DOHH2 (cell line): Measurements from ENCODE around the gene ELL2.
"Not testable (repeated sequence)": the region's sequence is repeated elsewhere in the genome, so short reads cannot be mapped to it uniquely, and the experiment has no call there.

Experiments
- H3F3A ChIP-seq: fragments of 200-600 bp; sonication (generic), shearing (Covaris generic); 2 replicates; pipeline ENCODE4 v1.6.0; 2016; ENCODE audit warnings: antibody characterized with exemption, mild to moderate bottlenecking; ENCODE audit not compliant: control insufficient read depth, insufficient read depth
- H3K27ac ChIP-seq: fragments of 200-600 bp; sonication (generic); 2 replicates; pipeline ENCODE4 v1.5.1; 2014; ENCODE audit warnings: low read depth, mild to moderate bottlenecking, low read length, moderate library complexity
- H3K27me3 ChIP-seq: fragments of 200-600 bp; sonication (generic); 2 replicates; pipeline ENCODE4 v1.6.1; 2014; ENCODE audit warnings: mild to moderate bottlenecking, low read length, mixed read lengths; ENCODE audit not compliant: control insufficient read depth
- H3K36me3 ChIP-seq: fragments of 200-600 bp; sonication (generic); 2 replicates; pipeline ENCODE4 v1.6.1; 2014; ENCODE audit warnings: mild to moderate bottlenecking, low read length, moderate library complexity, mixed read lengths; ENCODE audit not compliant: control insufficient read depth
- H3K4me1 ChIP-seq: fragments of 200-600 bp; sonication (generic); 2 replicates; pipeline ENCODE4 v1.6.1; 2014; ENCODE audit warnings: mild to moderate bottlenecking, low read length, mixed read lengths; ENCODE audit not compliant: control insufficient read depth
- H3K4me2 ChIP-seq: fragments of 200-600 bp; sonication (generic); 2 replicates; pipeline ENCODE4 v1.6.0; 2014; ENCODE audit warnings: mild to moderate bottlenecking, low read length, moderate library complexity
- H3K4me3 ChIP-seq: fragments of 200-600 bp; sonication (generic); 2 replicates; pipeline ENCODE4 v1.5.1; 2014; ENCODE audit warnings: mild to moderate bottlenecking, low read length, mixed read lengths
- H3K79me2 ChIP-seq: fragments of 200-600 bp; sonication (generic); 2 replicates; pipeline ENCODE4 v1.6.1; 2014; ENCODE audit warnings: mild to moderate bottlenecking, low read length, mixed read lengths; ENCODE audit not compliant: control insufficient read depth
- H3K9me2 ChIP-seq: fragments of 200-600 bp; sonication (generic); replicated peaks from 2 replicates; pipeline ENCODE4 v1.6.1; 2014; ENCODE audit warnings: mild to moderate bottlenecking, low read length, mixed read lengths; ENCODE audit not compliant: control insufficient read depth
- H3K9me3 ChIP-seq: fragments of 200-600 bp; sonication (generic); 2 replicates; pipeline ENCODE4 v1.6.1; 2014; ENCODE audit warnings: antibody characterized with exemption, low read length, mixed read lengths; ENCODE audit not compliant: control insufficient read depth, insufficient read depth
- H4K20me1 ChIP-seq: fragments of 200-600 bp; sonication (generic); 2 replicates; pipeline ENCODE4 v1.6.0; 2014; ENCODE audit warnings: low read depth, mild to moderate bottlenecking, antibody characterized with exemption, low read length, moderate library complexity; ENCODE audit not compliant: control insufficient read depth, insufficient read depth
- EZH2phosphoT487 ChIP-seq: fragments of 200-600 bp; sonication (generic); IDR thresholded peaks from 2 replicates; pipeline ENCODE4 v1.6.1; 2017; ENCODE audit warnings: borderline replicate concordance, mild to moderate bottlenecking, antibody characterized with exemption, low read length, moderate library complexity, mixed read lengths
- TF ChIP-seq, protein P1 (sequence below): fragments of 200-600 bp; sonication (generic); IDR thresholded peaks from one replicate; pipeline ENCODE4 v1.5.1; 2014; ENCODE audit warnings: antibody characterized with exemption, mild to moderate bottlenecking, low read depth, low read length; ENCODE audit not compliant: poor library complexity, severe bottlenecking

The ELL2 gene

DNA sequence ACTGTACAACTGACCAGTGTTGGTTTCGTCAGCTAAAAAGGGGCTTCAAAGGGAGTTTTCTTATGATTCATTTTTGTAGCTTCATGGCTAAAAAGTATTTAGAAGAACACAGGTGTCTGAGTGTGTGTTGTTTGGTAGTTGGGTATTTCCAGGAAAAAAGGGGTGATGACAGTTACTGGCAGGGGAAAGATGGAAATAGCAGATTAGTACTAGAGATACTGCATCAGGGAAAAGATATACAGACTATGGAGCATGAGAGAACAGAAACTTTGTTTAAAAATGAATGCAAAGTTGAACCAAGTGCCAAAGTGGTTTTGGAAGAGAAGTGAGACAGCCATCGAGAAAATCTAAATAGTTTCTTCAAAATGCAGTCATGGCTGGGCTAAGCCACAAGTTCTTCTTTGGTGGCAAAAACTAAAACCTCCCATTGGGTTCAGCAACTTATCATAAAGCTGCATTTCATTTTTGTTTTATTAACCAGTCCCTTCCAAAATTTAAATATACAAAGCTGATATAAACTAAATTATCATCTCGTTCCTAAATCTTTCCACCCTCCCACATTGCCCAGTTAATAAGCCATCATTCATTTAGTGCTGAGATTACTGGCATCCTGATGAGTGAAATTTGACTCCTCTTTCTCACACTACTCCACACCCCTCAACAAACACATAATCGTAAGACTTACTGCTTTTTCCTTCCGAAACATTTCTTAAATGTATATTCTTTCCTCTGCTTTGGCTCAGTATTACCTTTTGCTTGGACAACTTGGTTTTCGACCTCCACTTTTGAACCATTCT lies 33.5 kb downstream of the ELL2 start:
- H3K9me3 ChIP-seq, result no peaks in the 10 kb centered on the region
- no peaks in the 10 kb centered on the region for H3K79me2 ChIP-seq
- H3K27me3 ChIP-seq, result no peaks in the 10 kb centered on the region
- no peak overlapping the region for H3K4me3 ChIP-seq
- no peaks in the 10 kb centered on the region for H3K36me3 ChIP-seq
- no peaks in the 10 kb centered on the region for H3K9me2 ChIP-seq
- H3K27ac ChIP-seq, result no peak overlapping the region
- no peaks in the 10 kb centered on the region for H3K4me1 ChIP-seq
- TF ChIP-seq EZH2phosphoT487, result no peak
- TF ChIP-seq, protein P1, sequence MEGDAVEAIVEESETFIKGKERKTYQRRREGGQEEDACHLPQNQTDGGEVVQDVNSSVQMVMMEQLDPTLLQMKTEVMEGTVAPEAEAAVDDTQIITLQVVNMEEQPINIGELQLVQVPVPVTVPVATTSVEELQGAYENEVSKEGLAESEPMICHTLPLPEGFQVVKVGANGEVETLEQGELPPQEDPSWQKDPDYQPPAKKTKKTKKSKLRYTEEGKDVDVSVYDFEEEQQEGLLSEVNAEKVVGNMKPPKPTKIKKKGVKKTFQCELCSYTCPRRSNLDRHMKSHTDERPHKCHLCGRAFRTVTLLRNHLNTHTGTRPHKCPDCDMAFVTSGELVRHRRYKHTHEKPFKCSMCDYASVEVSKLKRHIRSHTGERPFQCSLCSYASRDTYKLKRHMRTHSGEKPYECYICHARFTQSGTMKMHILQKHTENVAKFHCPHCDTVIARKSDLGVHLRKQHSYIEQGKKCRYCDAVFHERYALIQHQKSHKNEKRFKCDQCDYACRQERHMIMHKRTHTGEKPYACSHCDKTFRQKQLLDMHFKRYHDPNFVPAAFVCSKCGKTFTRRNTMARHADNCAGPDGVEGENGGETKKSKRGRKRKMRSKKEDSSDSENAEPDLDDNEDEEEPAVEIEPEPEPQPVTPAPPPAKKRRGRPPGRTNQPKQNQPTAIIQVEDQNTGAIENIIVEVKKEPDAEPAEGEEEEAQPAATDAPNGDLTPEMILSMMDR, result no peak
- no peak overlapping the region for H3K4me2 ChIP-seq
- no peaks in the 10 kb centered on the region for H3F3A ChIP-seq
- H4K20me1 ChIP-seq, result no peaks in the 10 kb centered on the region

DNA sequence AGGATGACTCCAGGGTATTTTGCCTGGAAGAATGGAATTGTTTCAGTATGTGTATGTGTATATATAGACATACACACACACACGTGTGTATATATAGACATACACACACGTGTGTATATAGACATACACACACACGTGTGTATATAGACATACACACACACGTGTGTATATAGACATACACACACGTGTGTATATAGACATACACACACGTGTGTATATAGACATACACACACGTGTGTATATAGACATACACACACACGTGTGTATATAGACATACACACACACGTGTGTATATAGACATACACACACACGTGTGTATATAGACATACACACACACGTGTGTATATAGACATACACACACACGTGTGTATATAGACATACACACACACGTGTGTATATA lies 34.4 kb downstream of the ELL2 start:
- H3K79me2 ChIP-seq, H3K4me2 ChIP-seq, H3K9me3 ChIP-seq, H3F3A ChIP-seq, H3K4me1 ChIP-seq, H4K20me1 ChIP-seq, H3K4me3 ChIP-seq, H3K27me3 ChIP-seq, H3K27ac ChIP-seq, H3K36me3 ChIP-seq, H3K9me2 ChIP-seq: not testable (repeated sequence)

DNA sequence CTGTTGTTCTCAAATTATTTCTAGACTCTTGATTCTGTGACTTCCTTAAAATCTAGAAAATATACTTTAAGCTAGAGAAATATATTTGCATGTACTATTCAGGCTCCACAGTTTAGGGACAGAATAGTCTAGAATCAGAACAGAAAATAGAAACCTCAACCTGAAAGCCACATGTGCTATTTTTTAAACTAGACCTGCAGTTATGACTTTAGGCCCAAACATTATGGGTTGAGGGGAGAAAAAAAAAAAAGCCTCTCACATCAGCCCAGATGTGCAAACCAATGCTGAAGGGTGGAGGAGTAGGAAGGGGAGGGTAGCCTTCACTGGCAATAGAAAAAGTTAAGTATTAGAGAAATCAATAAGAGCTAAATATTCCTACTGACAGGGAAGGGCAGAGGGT lies 35.7 kb downstream of the ELL2 start:
- H3K36me3 ChIP-seq, result no peaks in the 10 kb centered on the region
- no peak overlapping the region for H3K27ac ChIP-seq
- H4K20me1 ChIP-seq, result no peaks in the 10 kb centered on the region
- no peaks in the 10 kb centered on the region for H3F3A ChIP-seq
- H3K79me2 ChIP-seq, result no peaks in the 10 kb centered on the region
- H3K4me2 ChIP-seq, result no peak overlapping the region
- no peaks in the 10 kb centered on the region for H3K9me3 ChIP-seq
- no peaks in the 10 kb centered on the region for H3K4me1 ChIP-seq
- TF ChIP-seq, protein P1, result no peak
- TF ChIP-seq EZH2phosphoT487, result no peak
- H3K9me2 ChIP-seq, result no peaks in the 10 kb centered on the region
- no peaks in the 10 kb centered on the region; the same call in 1 of the 2 replicates for H3K27me3 ChIP-seq
- H3K4me3 ChIP-seq, result no peak overlapping the region

- Histone ChIP-seq H3K4me2 (no peak overlapping the region), H4K20me1 (no peaks in the 10 kb centered on the region), H3K4me1 (no peaks in the 10 kb centered on the region), H3K4me3 (no peak overlapping the region), H3K9me3 (no peaks in the 10 kb centered on the region), H3K27me3 (no peaks in the 10 kb centered on the region; the same call in 1 of the 2 replicates), H3K27ac (no peak overlapping the region), H3F3A (no peaks in the 10 kb centered on the region), H3K79me2 (no peaks in the 10 kb centered on the region), H3K9me2 (no peaks in the 10 kb centered on the region), H3K36me3 (no peaks in the 10 kb centered on the region)
- TF ChIP-seq, protein P1, result no peak
- TF ChIP-seq EZH2phosphoT487, result no peak
Measured at GRCh38 chr5:95925378-95925744, 36.3 kb downstream of the ELL2 start.
